Measurements from ENCODE around the gene GRB10. TPM values are rescaled to one million over a fixed set of nuclear protein-coding genes. Genes with fewer than 3 reads are reported as not detected.

The GRB10 gene
- total RNA-seq, 1 experiment from 2014 or later = 47.9 TPM

DNA sequence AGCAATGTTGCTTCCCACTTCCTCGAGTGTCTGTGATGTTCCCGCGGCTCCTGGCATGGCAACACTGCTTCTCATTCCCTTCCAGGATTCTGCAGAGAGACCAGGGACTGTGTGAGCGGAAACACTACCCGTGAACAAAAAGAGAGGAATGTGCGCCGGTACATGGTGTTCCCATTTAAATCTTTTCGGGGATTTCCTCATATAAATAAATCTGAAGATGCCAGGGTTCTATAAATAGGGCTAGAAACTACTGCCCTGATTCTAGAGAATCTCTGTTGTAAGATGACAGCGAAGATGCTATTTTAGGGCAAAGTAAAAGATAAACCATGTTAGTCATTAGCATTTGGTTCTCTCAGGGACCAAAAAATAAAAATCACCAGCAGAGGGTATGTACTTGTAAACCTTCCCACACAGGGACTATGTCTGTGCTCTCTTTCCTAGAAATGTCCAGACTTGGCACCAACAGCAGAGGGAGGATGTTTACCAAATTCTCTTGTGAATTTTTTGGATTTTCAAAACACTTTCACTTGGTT lies 125.3 kb downstream of the GRB10 start:
- no peak overlapping the region for H3K4me2 ChIP-seq
- no peak overlapping the region for H2AFZ ChIP-seq
- no peak overlapping the region for H3K27ac ChIP-seq
- no TSS peak for BruUV-seq (replicated peaks)
- H3K9me3 ChIP-seq (ENCODE audit: insufficient read depth, low read depth) = no peaks in the 10 kb centered on the region
- POLR2A ChIA-PET (ENCODE audit: unreplicated experiment) = no interaction called here
- peaks cover 53% of the 10 kb centered on the region for H4K20me1 ChIP-seq (ENCODE audit: insufficient read depth)
- H3K9me2 ChIP-seq (ENCODE audit: insufficient read depth) = no peaks in the 10 kb centered on the region
- DNase-seq = no peak
- H3F3A ChIP-seq (ENCODE audit: insufficient read depth, low read depth) = 0 out of 2 replicates have a peak, but pooled peaks cover under 1% of the 10 kb centered on the region
- intact Hi-C loops (cut with micrococcal nuclease; ENCODE audit: unreplicated experiment) = no loop called here
- H3K36me3 ChIP-seq (ENCODE audit: low read depth) = peaks cover 12% of the 10 kb centered on the region; the same call in 1 of the 2 replicates
- no peaks in the 10 kb centered on the region for H3K27me3 ChIP-seq (ENCODE audit: insufficient read depth, low read depth)
- no peaks in the 10 kb centered on the region for H3K4me1 ChIP-seq (replicated peaks; ENCODE audit: insufficient read depth)
- CTCF ChIA-PET = no interaction called here
- no peak for TF ChIP-seq EZH2 (IDR thresholded peaks at IDR 0.05; ENCODE audit: low read depth)
- TF ChIP-seq, protein P1, sequence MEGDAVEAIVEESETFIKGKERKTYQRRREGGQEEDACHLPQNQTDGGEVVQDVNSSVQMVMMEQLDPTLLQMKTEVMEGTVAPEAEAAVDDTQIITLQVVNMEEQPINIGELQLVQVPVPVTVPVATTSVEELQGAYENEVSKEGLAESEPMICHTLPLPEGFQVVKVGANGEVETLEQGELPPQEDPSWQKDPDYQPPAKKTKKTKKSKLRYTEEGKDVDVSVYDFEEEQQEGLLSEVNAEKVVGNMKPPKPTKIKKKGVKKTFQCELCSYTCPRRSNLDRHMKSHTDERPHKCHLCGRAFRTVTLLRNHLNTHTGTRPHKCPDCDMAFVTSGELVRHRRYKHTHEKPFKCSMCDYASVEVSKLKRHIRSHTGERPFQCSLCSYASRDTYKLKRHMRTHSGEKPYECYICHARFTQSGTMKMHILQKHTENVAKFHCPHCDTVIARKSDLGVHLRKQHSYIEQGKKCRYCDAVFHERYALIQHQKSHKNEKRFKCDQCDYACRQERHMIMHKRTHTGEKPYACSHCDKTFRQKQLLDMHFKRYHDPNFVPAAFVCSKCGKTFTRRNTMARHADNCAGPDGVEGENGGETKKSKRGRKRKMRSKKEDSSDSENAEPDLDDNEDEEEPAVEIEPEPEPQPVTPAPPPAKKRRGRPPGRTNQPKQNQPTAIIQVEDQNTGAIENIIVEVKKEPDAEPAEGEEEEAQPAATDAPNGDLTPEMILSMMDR (conservative IDR thresholded peaks at IDR 0.05) = no peak
- H3K4me3 ChIP-seq = no peak overlapping the region
- H3K79me2 ChIP-seq (ENCODE audit: low read depth) = no peaks in the 10 kb centered on the region

DNA sequence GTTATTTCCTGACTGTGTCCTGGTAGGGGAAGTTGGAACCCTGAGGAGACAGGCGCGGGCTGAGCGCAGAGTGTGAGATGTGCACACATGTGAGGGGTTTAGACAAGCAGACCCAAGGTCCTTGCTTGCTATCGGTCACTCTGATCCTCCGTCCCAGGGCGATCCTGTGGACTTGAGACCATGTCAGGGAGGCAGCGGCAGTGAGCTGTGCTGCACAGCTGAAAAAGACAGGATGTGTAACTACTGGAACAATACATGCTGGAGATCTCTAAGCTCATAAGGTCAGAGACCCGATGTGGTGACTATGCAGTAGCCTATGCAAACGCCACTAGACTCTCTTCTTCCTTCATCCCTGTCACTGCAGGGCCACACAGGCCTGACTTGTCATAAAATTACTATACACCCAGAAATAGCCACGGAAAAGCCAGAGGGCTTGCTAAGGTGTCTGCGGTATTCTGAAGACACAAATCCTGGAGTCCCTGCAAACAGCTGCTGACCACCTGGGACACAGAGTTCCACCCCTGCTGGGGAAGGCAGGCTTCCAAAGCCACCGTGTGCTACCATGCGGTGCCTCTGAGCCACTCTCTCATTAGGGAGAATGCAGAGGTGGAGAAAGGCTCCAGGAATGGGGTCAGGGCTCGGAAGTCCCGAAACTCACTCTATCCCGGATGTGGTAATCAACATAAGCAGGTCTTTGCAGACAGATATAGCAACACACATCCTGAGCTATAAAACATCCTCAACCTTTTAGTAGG lies 126.4 kb downstream of the GRB10 start:
- TF ChIP-seq EZH2 (IDR thresholded peaks at IDR 0.05; ENCODE audit: low read depth) = no peak
- TF ChIP-seq, protein P1 (conservative IDR thresholded peaks at IDR 0.05) = no peak
- H3K9me2 ChIP-seq (ENCODE audit: insufficient read depth) = no peaks in the 10 kb centered on the region
- no peaks in the 10 kb centered on the region for H3F3A ChIP-seq (ENCODE audit: insufficient read depth, low read depth)
- H3K9me3 ChIP-seq (ENCODE audit: insufficient read depth, low read depth) = no peaks in the 10 kb centered on the region
- H3K27ac ChIP-seq = no peak overlapping the region
- no peaks in the 10 kb centered on the region for H3K4me1 ChIP-seq (replicated peaks; ENCODE audit: insufficient read depth)
- H3K27me3 ChIP-seq (ENCODE audit: insufficient read depth, low read depth) = no peaks in the 10 kb centered on the region
- BruUV-seq (replicated peaks) = no TSS peak
- POLR2A ChIA-PET (ENCODE audit: unreplicated experiment) = interaction anchor here (0.6 kb wide), 1 partner anchor 74 kb away, joined by 3 read pairs; no protein-coding TSS in a partner anchor
- no peak overlapping the region for H3K4me3 ChIP-seq
- CTCF ChIA-PET = no interaction called here
- no peak for DNase-seq
- no peak overlapping the region for H3K4me2 ChIP-seq
- peaks cover 1% of the 10 kb centered on the region; the same call in 1 of the 2 replicates for H3K36me3 ChIP-seq (ENCODE audit: low read depth)
- peaks cover 44% of the 10 kb centered on the region for H4K20me1 ChIP-seq (ENCODE audit: insufficient read depth)
- intact Hi-C loops (cut with micrococcal nuclease; ENCODE audit: unreplicated experiment) = no loop called here
- H2AFZ ChIP-seq = no peak overlapping the region
- no peaks in the 10 kb centered on the region for H3K79me2 ChIP-seq (ENCODE audit: low read depth)

DNA sequence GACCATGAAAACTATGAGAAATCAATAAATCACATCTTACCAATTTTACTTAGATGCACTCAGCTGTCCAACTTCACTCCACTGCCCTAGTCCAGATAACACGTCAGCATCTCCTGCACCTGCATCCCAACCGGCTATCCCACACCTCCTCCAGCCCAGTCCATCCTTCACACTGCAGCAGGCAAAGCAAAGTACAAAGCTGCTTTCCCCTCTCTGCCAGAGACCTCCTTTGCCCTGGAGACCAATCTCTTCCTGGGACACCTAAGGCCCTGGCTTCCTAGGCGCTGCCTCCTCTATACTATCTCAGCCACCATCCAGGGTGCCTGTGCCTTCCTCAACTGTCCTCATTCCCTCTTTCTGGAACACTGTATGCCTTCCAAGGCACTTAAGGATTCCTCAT lies 127.2 kb downstream of the GRB10 start:
- intact Hi-C loops (cut with micrococcal nuclease; ENCODE audit: unreplicated experiment) = no loop called here
- BruUV-seq (replicated peaks) = no TSS peak
- H3K9me2 ChIP-seq (ENCODE audit: insufficient read depth) = no peaks in the 10 kb centered on the region
- no peak overlapping the region for H2AFZ ChIP-seq
- H3F3A ChIP-seq (ENCODE audit: insufficient read depth, low read depth) = no peaks in the 10 kb centered on the region
- no peak overlapping the region for H3K4me3 ChIP-seq
- H3K79me2 ChIP-seq (ENCODE audit: low read depth) = no peaks in the 10 kb centered on the region
- no peak overlapping the region for H3K4me2 ChIP-seq
- ChIA-PET POLR2A (ENCODE audit: unreplicated experiment) (no interaction called here), CTCF (no interaction called here)
- H3K4me1 ChIP-seq (replicated peaks; ENCODE audit: insufficient read depth) = no peaks in the 10 kb centered on the region
- peaks cover 38% of the 10 kb centered on the region for H4K20me1 ChIP-seq (ENCODE audit: insufficient read depth)
- no peak overlapping the region for H3K27ac ChIP-seq
- H3K9me3 ChIP-seq (ENCODE audit: insufficient read depth, low read depth) = no peaks in the 10 kb centered on the region
- no peaks in the 10 kb centered on the region for H3K36me3 ChIP-seq (ENCODE audit: low read depth)
- no peaks in the 10 kb centered on the region for H3K27me3 ChIP-seq (ENCODE audit: insufficient read depth, low read depth)
- no peak for DNase-seq
- no peak for TF ChIP-seq EZH2 (IDR thresholded peaks at IDR 0.05; ENCODE audit: low read depth)
- TF ChIP-seq, protein P1 (conservative IDR thresholded peaks at IDR 0.05) = no peak
